Upper lobe of left lung (tissue), 6 donors: Measurements from ENCODE around the gene FDCSP. TPM values are rescaled to one million over a fixed set of nuclear protein-coding genes. Genes with fewer than 3 reads are reported as not detected.

Source experiments
- ATAC-seq, 2 donors: fragments of 200-7000 bp; cut with Tn5 transposase; one replicate each; pipeline ENCODE4 v1.9.1; 2022; ENCODE audit warnings: mild to moderate bottlenecking in 2 of 2, moderate library complexity in 2 of 2; ENCODE audit not compliant: low FRiP score in 2 of 2
- DNase-seq, 2 donors: peaks; one replicate each; pipeline ENCODE4 v3.0.0-alpha.2; 2019 to 2020
- H3K27ac ChIP-seq, 4 donors: fragments of 200-600 bp; sonication (generic); one replicate each; pipeline ENCODE4 v1.5.1; 2016 to 2019
- H3K27me3 ChIP-seq, 4 donors: fragments of 200-600 bp; sonication (generic); one replicate each; pipeline ENCODE4 v1.5.1; 2017 to 2019
- H3K36me3 ChIP-seq, 4 donors: fragments of 200-600 bp; sonication (generic); one replicate each; pipeline ENCODE4 v1.5.1; 2016 to 2019
- H3K4me1 ChIP-seq, 4 donors: fragments of 200-600 bp; sonication (generic); one replicate each; pipeline ENCODE4 v1.5.1; 2018 to 2019
- H3K4me3 ChIP-seq, 4 donors: fragments of 200-600 bp; sonication (generic); one replicate each; pipeline ENCODE4 v1.5.1; 2017 to 2019; ENCODE audit warnings: mild to moderate bottlenecking in 2 of 4, moderate library complexity in 1 of 4
- H3K9me3 ChIP-seq, 4 donors: fragments of 200-600 bp; sonication (generic); one replicate each; pipeline ENCODE4 v1.5.1; 2018 to 2019
- CTCF ChIP-seq, 6 experiments: fragments of 450-650 bp in 4 of 6; fragments of 200-600 bp in 2 of 6; sonication (generic) in 2 of 6; IDR thresholded peaks; one replicate each; pipeline ENCODE4 v1.5.1; 2016 to 2019; ENCODE audit warnings: antibody characterized with exemption in 6 of 6
- EP300 ChIP-seq, 4 donors: sonication (generic); formaldehyde crosslinking; IDR thresholded peaks; one replicate each; pipeline ENCODE4 v1.5.1; 2017; ENCODE audit warnings: antibody characterized with exemption in 4 of 4, control low read depth in 2 of 4
- POLR2A ChIP-seq, 4 donors: fragments of 450-650 bp; IDR thresholded peaks; one replicate each; pipeline ENCODE4 v1.5.1; 2016 to 2017; ENCODE audit warnings: antibody characterized with exemption in 4 of 4, mild to moderate bottlenecking in 2 of 4
- POLR2AphosphoS5 ChIP-seq, 2 donors: sonication (generic); formaldehyde crosslinking; IDR thresholded peaks; one replicate each; pipeline ENCODE4 v1.5.1; 2017; ENCODE audit warnings: antibody characterized with exemption in 2 of 2
- WGBS, 2 donors: methylation state at CpG; one replicate each; pipeline ENCODE4 v1.1.5; 2017 to 2018; 5-methylcytosine and 5-hydroxymethylcytosine counted together
- total RNA-seq, 6 donors: library from RNA; depleted of rRNA in 4 of 6; stranded (reverse); fragments of >200 nt in 4 of 6; gene quantifications; one replicate each; pipeline versions ENCODE4 v1.1.0 to v1.2.1, GENCODE V29; 2016 to 2021
- donor health status: DM: no; HTN: no; CAD: no; lungs with moderate emphysema.
- donor health status: DM: no; HTN: yes; CAD: no; lungs with severe emphysema.

The FDCSP gene
- total RNA-seq, 6 donors from 2014 or later = 0.51 TPM; not detected in 5

GRCh38 chr4:70190579-70190978 lies 35.3 kb upstream of the FDCSP start:
- TF ChIP-seq EP300 (IDR thresholded peaks at IDR 0.05) (no peak), POLR2A (IDR thresholded peaks at IDR 0.05) (no peak), CTCF (IDR thresholded peaks at IDR 0.05) (no peak), POLR2AphosphoS5 (IDR thresholded peaks at IDR 0.05) (no peak)
- Histone ChIP-seq H3K27ac (no peak overlapping the region), H3K27me3 (no peaks in the 10 kb centered on the region), H3K9me3 (no peaks in the 10 kb centered on the region), H3K4me3 (no peak overlapping the region), H3K4me1 (no peaks in the 10 kb centered on the region), H3K36me3 (no peaks in the 10 kb centered on the region)
- WGBS, 2 donors = 92 to 100% methylated on average over 1 of the region's 1 CpG
- ATAC-seq (no peak), DNase-seq (no peak)

- Histone ChIP-seq H3K9me3 (no peaks in the 10 kb centered on the region), H3K4me3 (no peak overlapping the region), H3K4me1 (no peaks in the 10 kb centered on the region), H3K27ac (no peak overlapping the region), H3K36me3 (no peaks in the 10 kb centered on the region), H3K27me3 (no peaks in the 10 kb centered on the region)
- 29 to 57% methylated on average over 1 of the region's 1 CpG for WGBS, 2 donors
- ATAC-seq = no peak
- DNase-seq = no peak
- TF ChIP-seq POLR2AphosphoS5 (IDR thresholded peaks at IDR 0.05) = no peak
- TF ChIP-seq CTCF (IDR thresholded peaks at IDR 0.05) = no peak
- TF ChIP-seq POLR2A (IDR thresholded peaks at IDR 0.05) = no peak
Measured at GRCh38 chr4:70191647-70192046, 34.3 kb upstream of the FDCSP start.

GRCh38 chr4:70192895-70193294 lies 33.0 kb upstream of the FDCSP start:
- Histone ChIP-seq H3K27ac (no peak overlapping the region), H3K27me3 (no peaks in the 10 kb centered on the region), H3K9me3 (no peaks in the 10 kb centered on the region), H3K4me3 (no peak overlapping the region), H3K4me1 (no peaks in the 10 kb centered on the region), H3K36me3 (no peaks in the 10 kb centered on the region)
- 90 to 92% methylated on average over 2 of the region's 2 CpGs for WGBS, 2 donors
- TF ChIP-seq EP300 (IDR thresholded peaks at IDR 0.05) (no peak), POLR2A (IDR thresholded peaks at IDR 0.05) (no peak), CTCF (IDR thresholded peaks at IDR 0.05) (no peak), POLR2AphosphoS5 (IDR thresholded peaks at IDR 0.05) (no peak)
- no peak for ATAC-seq
- no peak for DNase-seq

GRCh38 chr4:70195425-70195824 lies 30.5 kb upstream of the FDCSP start, which contains the start of gene ODAM:
Gene ODAM, plus strand, starts transcription at chr4:70195725. Its CDS starts 819 bp downstream, at chr4:70196544.
- no peak for ATAC-seq
- Histone ChIP-seq H3K9me3 (no peaks in the 10 kb centered on the region), H3K27ac (no peak within 1 kb of the TSS), H3K27me3 (no peaks in the 10 kb centered on the region), H3K4me1 (no peaks in the 10 kb centered on the region), H3K36me3 (no peaks in the 10 kb centered on the region), H3K4me3 (no peak within 1 kb of the TSS)
- TF ChIP-seq CTCF (IDR thresholded peaks at IDR 0.05) (no peak), EP300 (IDR thresholded peaks at IDR 0.05) (no peak), POLR2A (IDR thresholded peaks at IDR 0.05) (no peak), POLR2AphosphoS5 (IDR thresholded peaks at IDR 0.05) (no peak)
- 83 to 97% methylated on average over 1 of the region's 1 CpG for WGBS, 2 donors
- no peak for DNase-seq

GRCh38 chr4:70196857-70197256 lies 29.1 kb upstream of the FDCSP start:
- Histone ChIP-seq H3K4me3 (no peak overlapping the region), H3K27ac (no peak overlapping the region), H3K27me3 (no peaks in the 10 kb centered on the region), H3K9me3 (no peaks in the 10 kb centered on the region), H3K4me1 (no peaks in the 10 kb centered on the region), H3K36me3 (no peaks in the 10 kb centered on the region)
- DNase-seq (no peak), ATAC-seq (no peak)
- TF ChIP-seq POLR2AphosphoS5 (IDR thresholded peaks at IDR 0.05) (no peak), POLR2A (IDR thresholded peaks at IDR 0.05) (no peak), EP300 (IDR thresholded peaks at IDR 0.05) (no peak), CTCF (IDR thresholded peaks at IDR 0.05) (no peak)
- WGBS, 2 donors = 47% methylated on average over 2 of the region's 2 CpGs
